ENCODE results near the gene HTRA1. TPM values are rescaled to one million over a fixed set of nuclear protein-coding genes. Genes with fewer than 3 reads are reported as not detected.

HTRA1 gene
- total RNA-seq, 1 donor from 2014 or later, result 35.7 TPM

GRCh38 chr10:122464586-122464985 lies 3.2 kb downstream of the HTRA1 start:
- TF ChIP-seq CTCF (conservative IDR thresholded peaks at IDR 0.05; ENCODE audit: low read depth, low read length), result no peak
- no peak overlapping the region for H3K4me3 ChIP-seq (ENCODE audit: low read depth, low read length)
- DNase-seq (ENCODE audit: low read depth), result no peak

- TF ChIP-seq CTCF (conservative IDR thresholded peaks at IDR 0.05; ENCODE audit: low read depth, low read length), result no peak
- DNase-seq (ENCODE audit: low read depth), result no peak
- H3K4me3 ChIP-seq (ENCODE audit: low read depth, low read length), result no peak overlapping the region
Observed at GRCh38 chr10:122465401-122466040, 4.2 kb downstream of the HTRA1 start.

GRCh38 chr10:122466951-122467381 lies 5.6 kb downstream of the HTRA1 start:
- no peak for DNase-seq (ENCODE audit: low read depth)
- TF ChIP-seq CTCF (conservative IDR thresholded peaks at IDR 0.05; ENCODE audit: low read depth, low read length), result no peak

GRCh38 chr10:122467701-122468100 lies 6.3 kb downstream of the HTRA1 start:
- DNase-seq (ENCODE audit: low read depth), result no peak
- no peak for TF ChIP-seq CTCF (conservative IDR thresholded peaks at IDR 0.05; ENCODE audit: low read depth, low read length)
- no peak overlapping the region for H3K4me3 ChIP-seq (ENCODE audit: low read depth, low read length)

More at GRCh38 chr10:122466951-122467381, 5.6 kb downstream of the HTRA1 start:
- H3K4me3 ChIP-seq (ENCODE audit: low read depth, low read length), result no peak overlapping the region

- DNase-seq (ENCODE audit: low read depth), result no peak
- no peak for TF ChIP-seq CTCF (conservative IDR thresholded peaks at IDR 0.05; ENCODE audit: low read depth, low read length)
- no peak overlapping the region for H3K4me3 ChIP-seq (ENCODE audit: low read depth, low read length)
Observed at GRCh38 chr10:122468307-122468925, 7.1 kb downstream of the HTRA1 start.

- peak; percentile 95 for DNase-seq (ENCODE audit: low read depth)
- no peak overlapping the region for H3K4me3 ChIP-seq (ENCODE audit: low read depth, low read length)
- no peak for TF ChIP-seq CTCF (conservative IDR thresholded peaks at IDR 0.05; ENCODE audit: low read depth, low read length)
Observed at GRCh38 chr10:122468926-122469781, 7.8 kb downstream of the HTRA1 start.

Data from epithelial cell of proximal tubule (primary cell).